ENCODE measurements around the gene CMKLR1. TPM values are rescaled to one million over a fixed set of nuclear protein-coding genes. Genes with fewer than 3 reads are reported as not detected.

The CMKLR1 gene
- total RNA-seq, 1 experiment from 2014 or later, result 0.15 TPM

DNA sequence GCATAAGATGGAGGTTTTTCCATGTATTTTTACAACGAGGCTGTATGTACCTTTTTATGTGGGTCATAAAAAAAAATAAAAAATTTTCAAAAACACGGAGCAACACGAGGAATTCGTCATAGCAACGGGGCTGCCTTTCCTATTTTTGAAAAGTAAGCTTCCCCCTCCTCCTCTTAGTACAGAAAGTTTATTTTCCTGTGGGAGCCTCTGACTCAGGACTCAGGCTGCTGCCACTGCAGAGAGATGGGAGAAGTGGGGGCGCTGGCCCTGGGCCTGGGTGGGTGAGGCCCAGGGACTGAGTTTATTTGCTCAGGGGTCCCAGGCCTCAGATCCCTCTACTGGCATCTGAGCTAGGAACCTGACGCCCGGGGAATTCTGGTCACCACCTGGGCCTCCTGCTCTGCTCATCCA lies 10.2 kb upstream of the CMKLR1 start:
- POLR2A ChIA-PET, result no interaction called here
- no peak overlapping the region for H3K4me3 ChIP-seq (replicated peaks in 1 of 2; ENCODE audit: low read depth in 1 of 2, low read length in 2 of 2)
- no peaks in the 10 kb centered on the region for H3K79me2 ChIP-seq (ENCODE audit: insufficient read depth, low read length)
- no peak overlapping the region for H3K9ac ChIP-seq (ENCODE audit: low read length)
- ATAC-seq (no peak), DNase-seq (ENCODE audit: low read depth, low spot score) (no peak)
- no peak for TF ChIP-seq ELF1 (IDR thresholded peaks at IDR 0.05; ENCODE audit: borderline replicate concordance, low read depth)
- no peak for TF ChIP-seq FOSL1 (IDR thresholded peaks at IDR 0.05; ENCODE audit: low read depth)
- no peak for TF ChIP-seq ZNF274 (IDR thresholded peaks at IDR 0.05; ENCODE audit: low read depth, low read length)
- no peak for TF ChIP-seq SRF (IDR thresholded peaks at IDR 0.05; ENCODE audit: low read depth)
- TF ChIP-seq SP1 (IDR thresholded peaks at IDR 0.05; ENCODE audit: low read depth), result no peak
- TF ChIP-seq ZFX (IDR thresholded peaks at IDR 0.05), result no peak
- no peak for TF ChIP-seq POLR2AphosphoS5 (IDR thresholded peaks at IDR 0.05; ENCODE audit: low read depth, low read length)
- TF ChIP-seq EGR1 (IDR thresholded peaks at IDR 0.05; ENCODE audit: low read depth), result no peak
- no peak for TF ChIP-seq EZH2 (IDR thresholded peaks at IDR 0.05)
- TF ChIP-seq RAD21 (IDR thresholded peaks at IDR 0.05; ENCODE audit: low read depth), result no peak
- TF ChIP-seq, protein P1, sequence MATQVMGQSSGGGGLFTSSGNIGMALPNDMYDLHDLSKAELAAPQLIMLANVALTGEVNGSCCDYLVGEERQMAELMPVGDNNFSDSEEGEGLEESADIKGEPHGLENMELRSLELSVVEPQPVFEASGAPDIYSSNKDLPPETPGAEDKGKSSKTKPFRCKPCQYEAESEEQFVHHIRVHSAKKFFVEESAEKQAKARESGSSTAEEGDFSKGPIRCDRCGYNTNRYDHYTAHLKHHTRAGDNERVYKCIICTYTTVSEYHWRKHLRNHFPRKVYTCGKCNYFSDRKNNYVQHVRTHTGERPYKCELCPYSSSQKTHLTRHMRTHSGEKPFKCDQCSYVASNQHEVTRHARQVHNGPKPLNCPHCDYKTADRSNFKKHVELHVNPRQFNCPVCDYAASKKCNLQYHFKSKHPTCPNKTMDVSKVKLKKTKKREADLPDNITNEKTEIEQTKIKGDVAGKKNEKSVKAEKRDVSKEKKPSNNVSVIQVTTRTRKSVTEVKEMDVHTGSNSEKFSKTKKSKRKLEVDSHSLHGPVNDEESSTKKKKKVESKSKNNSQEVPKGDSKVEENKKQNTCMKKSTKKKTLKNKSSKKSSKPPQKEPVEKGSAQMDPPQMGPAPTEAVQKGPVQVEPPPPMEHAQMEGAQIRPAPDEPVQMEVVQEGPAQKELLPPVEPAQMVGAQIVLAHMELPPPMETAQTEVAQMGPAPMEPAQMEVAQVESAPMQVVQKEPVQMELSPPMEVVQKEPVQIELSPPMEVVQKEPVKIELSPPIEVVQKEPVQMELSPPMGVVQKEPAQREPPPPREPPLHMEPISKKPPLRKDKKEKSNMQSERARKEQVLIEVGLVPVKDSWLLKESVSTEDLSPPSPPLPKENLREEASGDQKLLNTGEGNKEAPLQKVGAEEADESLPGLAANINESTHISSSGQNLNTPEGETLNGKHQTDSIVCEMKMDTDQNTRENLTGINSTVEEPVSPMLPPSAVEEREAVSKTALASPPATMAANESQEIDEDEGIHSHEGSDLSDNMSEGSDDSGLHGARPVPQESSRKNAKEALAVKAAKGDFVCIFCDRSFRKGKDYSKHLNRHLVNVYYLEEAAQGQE (IDR thresholded peaks at IDR 0.05; ENCODE audit: low read depth), result no peak
- TF ChIP-seq SIN3A (IDR thresholded peaks at IDR 0.05; ENCODE audit: low read depth), result no peak
- no peak for TF ChIP-seq CBX3 (IDR thresholded peaks at IDR 0.05; ENCODE audit: low read depth)
- H3K27ac ChIP-seq (ENCODE audit: low read depth, low read length), result no peak overlapping the region
- H3K9me3 ChIP-seq (ENCODE audit: control insufficient read depth in 1 of 2, insufficient read depth in 1 of 2, low read depth in 1 of 2, low read length in 2 of 2), result no peaks in the 10 kb centered on the region
- no TSS peak for BruUV-seq (replicated peaks)
- no peak overlapping the region for H2AFZ ChIP-seq (ENCODE audit: low read depth, low read length, poor library complexity, severe bottlenecking)
- CTCF ChIA-PET, result no interaction called here
- no peak overlapping the region for H3K4me2 ChIP-seq (ENCODE audit: low read length)
- 0 out of 2 replicates have a peak, but pooled peaks cover 7% of the 10 kb centered on the region for H3K27me3 ChIP-seq (ENCODE audit: insufficient read depth, low read length)
- no peaks in the 10 kb centered on the region for H3K4me1 ChIP-seq (ENCODE audit: control insufficient read depth in 1 of 2, insufficient read depth in 2 of 2, low read length in 2 of 2)
- intact Hi-C loops (cut with micrococcal nuclease), result no loop called here
- RAD21 ChIA-PET (ENCODE audit: low non-redundant PET in 1 of 2, low total read pairs in 2 of 2, uncharacterized antibody in 2 of 2, unreplicated experiment in 2 of 2), result no interaction called here
- no peaks in the 10 kb centered on the region for H3K9me2 ChIP-seq (ENCODE audit: insufficient read depth)
- H4K20me1 ChIP-seq (ENCODE audit: insufficient read depth), result no peaks in the 10 kb centered on the region
- no peaks in the 10 kb centered on the region for H3K36me3 ChIP-seq (ENCODE audit: control insufficient read depth in 1 of 2, insufficient read depth in 2 of 2, low read length in 2 of 2)
